Measurements from ENCODE around the gene RAC2. TPM values are rescaled to one million over a fixed set of nuclear protein-coding genes. Genes with fewer than 3 reads are reported as not detected.

Gene RAC2
- total and polyA plus RNA-seq, 2 of the 8 experiments (the other 6 are each of a cell fraction or from before 2014, with no cell fraction given), result 2.3 to 4.3 TPM

- Histone ChIP-seq H2BK5ac (ENCODE audit: low read depth, low read length) (no peak overlapping the region), H3K36me3 (ENCODE audit: control insufficient read depth in 2 of 4, insufficient read depth in 4 of 4, low read length in 3 of 4) (no peaks in the 10 kb centered on the region), H3K4me2 (ENCODE audit: insufficient read depth in 1 of 2, low read depth in 2 of 2, low read length in 2 of 2) (no peak overlapping the region), H3K4ac (replicated peaks; ENCODE audit: insufficient read length, low read depth, low read length) (no peak overlapping the region), H3K4me3 (ENCODE audit: extremely low read depth in 1 of 4, insufficient read depth in 2 of 4, low read depth in 3 of 4, low read length in 4 of 4) (no peak overlapping the region), H3K23me2 (ENCODE audit: low read depth, low read length) (peaks cover 3% of the 10 kb centered on the region; the same call in 1 of the 2 replicates), H4K5ac (ENCODE audit: insufficient read length, low read depth, low read length) (no peak overlapping the region), H2BK120ac (replicated peaks; ENCODE audit: low read depth, low read length) (no peak overlapping the region), H3K4me1 (replicated peaks in 1 of 4; ENCODE audit: control insufficient read depth in 3 of 4, insufficient read depth in 4 of 4, low read length in 3 of 4) (peaks cover 0 to 8% (median 3%) of the 10 kb centered on the region in 4 experiments; a peak in 6 of 7 replicates), H3K18ac (ENCODE audit: extremely low read depth, low read length) (no peak overlapping the region), H3K79me1 (ENCODE audit: low read depth, low read length) (no peaks in the 10 kb centered on the region), H2BK15ac (ENCODE audit: low read length) (no peak overlapping the region), H3K56ac (replicated peaks; ENCODE audit: insufficient read length, low read depth, low read length) (no peak overlapping the region), H4K91ac (replicated peaks; ENCODE audit: insufficient read length, low read length) (no peak overlapping the region), H3K79me2 (ENCODE audit: control insufficient read depth in 1 of 2, insufficient read depth in 2 of 2, low read length in 2 of 2) (no peaks in the 10 kb centered on the region), H3K14ac (ENCODE audit: insufficient read length) (no peak overlapping the region), H4K20me1 (replicated peaks in 1 of 2; ENCODE audit: control insufficient read depth in 1 of 2, insufficient read depth in 2 of 2, low read length in 2 of 2) (no peaks in the 10 kb centered on the region), H2BK20ac (ENCODE audit: low read length) (no peak overlapping the region), H2AK5ac (ENCODE audit: low read depth, low read length) (no peak overlapping the region), H3K27ac (ENCODE audit: low read depth, low read length) (no peak overlapping the region), H4K8ac (ENCODE audit: extremely low read depth, insufficient read depth, low read length) (no peak overlapping the region), H3K9ac (replicated peaks in 1 of 4; ENCODE audit: extremely low read depth in 1 of 4, low read depth in 3 of 4, low read length in 3 of 4) (no peak overlapping the region), H2BK12ac (ENCODE audit: low read depth, low read length) (no peak overlapping the region), H3K27me3 (replicated peaks in 1 of 4; ENCODE audit: control insufficient read depth in 3 of 4, extremely low read depth in 1 of 4, insufficient read depth in 3 of 4, low read length in 3 of 4) (peaks cover 0 to under 1% (median 0%) of the 10 kb centered on the region in 4 experiments; a peak in 2 of 7 replicates), H3K23ac (ENCODE audit: insufficient read length) (no peak overlapping the region), H3K9me3 (ENCODE audit: insufficient read depth in 2 of 2, low read depth in 1 of 2, low read length in 1 of 2) (no peaks in the 10 kb centered on the region), H2AFZ (ENCODE audit: low read length) (no peak overlapping the region)
- CTCF ChIA-PET (ENCODE audit: partially characterized antibody), result no interaction called here
- no peak for FAIRE-seq
- no peak for DNase-seq (ENCODE audit: low read depth in 1 of 2, low spot score in 2 of 2)
- POLR2A ChIA-PET (ENCODE audit: partially characterized antibody), result interaction anchor here (1.3 to 1.8 kb wide), 2 partner anchors 8 to 10 kb away, joined by 4 read pairs; no protein-coding TSS in a partner anchor
- 90% methylated on average over 7 of the region's 7 CpGs; no CpG with 5 or more reads in 1 of the 2 experiments for WGBS, 2 experiments (ENCODE audit: extremely low coverage in 1 of 2, insufficient coverage in 1 of 2, insufficient read length in 1 of 2, insufficient replicate concordance in 2 of 2, low coverage in 1 of 2, low lambda C conversion rate in 2 of 2, missing lambda C conversion rate in 1 of 2)
- TF ChIP-seq PHF8 (conservative IDR thresholded peaks at IDR 0.05; ENCODE audit: low read depth, low read length) (no peak), YY1 (IDR thresholded peaks at IDR 0.05; ENCODE audit: low read depth, low read length) (no peak), SP1 (IDR thresholded peaks at IDR 0.05; ENCODE audit: low read depth, low read length) (no peak), JUN (IDR thresholded peaks at IDR 0.05; ENCODE audit: low read depth, low read length) (no peak), JUND (IDR thresholded peaks at IDR 0.05; ENCODE audit: low read length) (no peak), TAF7 (optimal IDR thresholded peaks at IDR 0.05; ENCODE audit: borderline replicate concordance, low read depth, low read length) (no peak), TCF12 (IDR thresholded peaks at IDR 0.05; ENCODE audit: low read depth, low read length) (no peak), RXRA (IDR thresholded peaks at IDR 0.05; ENCODE audit: insufficient read depth, low read depth, low read length) (no peak), RNF2 (IDR thresholded peaks at IDR 0.05; ENCODE audit: borderline replicate concordance, low read depth, low read length, missing control alignments, poor library complexity, severe bottlenecking) (no peak), GTF2F1 (IDR thresholded peaks at IDR 0.05; ENCODE audit: borderline replicate concordance, low read depth, low read length) (no peak), NRF1 (IDR thresholded peaks at IDR 0.05; ENCODE audit: low read depth, low read length) (no peak), KDM4A (IDR thresholded peaks at IDR 0.05; ENCODE audit: low read depth, low read length, severe bottlenecking) (no peak), MAFK (IDR thresholded peaks at IDR 0.05; ENCODE audit: low read depth, low read length) (no peak), GABPA (IDR thresholded peaks at IDR 0.05; ENCODE audit: borderline replicate concordance, insufficient read depth, low read length) (no peak)
Measured at GRCh38 chr22:37207981-37208380, 36.1 kb downstream of the RAC2 start.
